Epithelial cell of esophagus (primary cell): ENCODE data around the gene AFM.

ENCODE experiments used
- DNase-seq: peaks from one replicate; pipeline ENCODE4 v3.0.0; 2010; ENCODE audit warnings: low read depth
- H3K4me3 ChIP-seq: 2 replicates; pipeline ENCODE4 v1.5.1; 2011; ENCODE audit warnings: mild to moderate bottlenecking, low read length, control low read depth
- TF ChIP-seq, protein P1 (sequence below): IDR thresholded peaks from 2 replicates; pipeline ENCODE4 v1.5.1; 2011; ENCODE audit warnings: low read depth, mild to moderate bottlenecking, low read length, control low read depth, inconsistent platforms; ENCODE audit not compliant: insufficient read depth; ENCODE audit errors: missing control alignments

Gene AFM

DNA sequence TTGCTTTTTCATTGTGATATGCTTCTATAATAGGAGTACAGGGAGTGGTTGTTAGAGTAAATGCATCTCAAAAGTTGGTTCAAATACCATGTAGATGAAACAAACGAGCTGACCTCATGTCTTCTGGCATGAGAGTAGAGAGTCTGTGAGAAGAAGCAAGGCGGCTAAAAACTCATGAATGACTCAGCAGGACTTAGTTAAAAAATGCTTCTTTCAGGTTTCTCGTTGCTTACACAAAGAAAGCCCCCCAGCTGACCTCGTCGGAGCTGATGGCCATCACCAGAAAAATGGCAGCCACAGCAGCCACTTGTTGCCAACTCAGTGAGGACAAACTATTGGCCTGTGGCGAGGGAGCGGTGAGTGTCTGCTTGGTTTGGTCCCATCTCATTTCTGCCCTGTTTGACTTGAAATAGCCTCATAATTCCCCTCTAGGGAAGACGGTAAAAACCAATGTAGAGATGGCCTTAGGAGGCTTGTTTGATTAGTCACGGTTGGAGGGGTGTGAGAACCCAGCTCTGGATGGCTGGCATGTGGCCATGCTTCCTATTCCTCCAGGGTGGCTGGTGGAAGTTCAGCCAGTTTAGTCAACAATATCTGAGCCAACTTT, 31.0 kb upstream of the AFM start:
- no peak overlapping the region for H3K4me3 ChIP-seq
- DNase-seq, result peak; percentile 88
- TF ChIP-seq, protein P1, sequence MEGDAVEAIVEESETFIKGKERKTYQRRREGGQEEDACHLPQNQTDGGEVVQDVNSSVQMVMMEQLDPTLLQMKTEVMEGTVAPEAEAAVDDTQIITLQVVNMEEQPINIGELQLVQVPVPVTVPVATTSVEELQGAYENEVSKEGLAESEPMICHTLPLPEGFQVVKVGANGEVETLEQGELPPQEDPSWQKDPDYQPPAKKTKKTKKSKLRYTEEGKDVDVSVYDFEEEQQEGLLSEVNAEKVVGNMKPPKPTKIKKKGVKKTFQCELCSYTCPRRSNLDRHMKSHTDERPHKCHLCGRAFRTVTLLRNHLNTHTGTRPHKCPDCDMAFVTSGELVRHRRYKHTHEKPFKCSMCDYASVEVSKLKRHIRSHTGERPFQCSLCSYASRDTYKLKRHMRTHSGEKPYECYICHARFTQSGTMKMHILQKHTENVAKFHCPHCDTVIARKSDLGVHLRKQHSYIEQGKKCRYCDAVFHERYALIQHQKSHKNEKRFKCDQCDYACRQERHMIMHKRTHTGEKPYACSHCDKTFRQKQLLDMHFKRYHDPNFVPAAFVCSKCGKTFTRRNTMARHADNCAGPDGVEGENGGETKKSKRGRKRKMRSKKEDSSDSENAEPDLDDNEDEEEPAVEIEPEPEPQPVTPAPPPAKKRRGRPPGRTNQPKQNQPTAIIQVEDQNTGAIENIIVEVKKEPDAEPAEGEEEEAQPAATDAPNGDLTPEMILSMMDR, result no peak

DNA sequence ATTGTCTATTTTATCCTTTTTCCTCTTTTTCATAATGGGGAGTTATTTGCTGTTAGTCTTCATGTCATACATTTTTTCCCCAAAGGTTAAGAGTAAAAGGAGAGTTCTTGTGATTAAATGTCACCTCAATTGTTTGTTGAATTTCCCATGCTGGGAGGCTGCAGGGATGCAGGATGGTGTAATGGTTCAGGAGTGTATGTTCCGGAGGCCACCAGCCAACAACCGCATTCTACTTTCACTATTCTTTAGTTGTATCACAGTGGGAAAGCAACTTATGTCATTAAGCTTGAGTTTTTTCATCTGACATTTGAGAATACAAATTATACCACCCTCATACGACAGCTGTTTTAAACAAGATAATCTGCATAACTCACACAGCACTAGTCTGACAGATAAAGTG, 30.1 kb upstream of the AFM start:
- no peak for DNase-seq
- no peak overlapping the region for H3K4me3 ChIP-seq

DNA sequence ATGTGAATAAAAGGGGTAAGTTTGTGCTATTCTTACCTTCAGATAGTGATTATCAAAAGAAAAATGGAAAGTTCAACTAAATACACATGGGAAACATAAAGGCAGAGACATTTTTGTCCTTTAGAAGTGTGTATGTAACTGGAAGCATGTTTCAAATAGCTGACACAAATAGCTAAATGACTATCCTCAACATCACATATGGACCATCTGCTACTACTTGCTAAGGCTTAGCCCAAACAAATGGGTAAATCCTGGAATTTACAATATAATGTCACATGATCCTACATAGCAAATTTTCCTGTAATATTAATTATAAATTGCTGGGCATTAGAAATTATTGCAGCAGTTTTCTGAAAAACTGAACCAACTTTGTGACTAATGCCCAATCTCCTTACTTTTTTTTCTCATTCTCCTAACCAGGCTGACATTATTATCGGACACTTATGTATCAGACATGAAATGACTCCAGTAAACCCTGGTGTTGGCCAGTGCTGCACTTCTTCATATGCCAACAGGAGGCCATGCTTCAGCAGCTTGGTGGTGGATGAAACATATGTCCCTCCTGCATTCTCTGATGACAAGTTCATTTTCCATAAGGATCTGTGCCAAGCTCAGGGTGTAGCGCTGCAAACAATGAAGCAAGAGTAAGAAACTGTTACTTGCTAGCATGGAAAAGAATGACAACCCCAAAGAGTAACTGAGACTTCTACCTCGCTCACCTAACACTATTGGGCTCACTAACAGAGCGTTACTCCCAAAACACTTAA, 29.4 kb upstream of the AFM start:
- no peak overlapping the region for H3K4me3 ChIP-seq
- DNase-seq, result no peak
- TF ChIP-seq, protein P1, result no peak

More for the DNA sequence above, 30.1 kb upstream of the AFM start:
- TF ChIP-seq, protein P1, result no peak

DNA sequence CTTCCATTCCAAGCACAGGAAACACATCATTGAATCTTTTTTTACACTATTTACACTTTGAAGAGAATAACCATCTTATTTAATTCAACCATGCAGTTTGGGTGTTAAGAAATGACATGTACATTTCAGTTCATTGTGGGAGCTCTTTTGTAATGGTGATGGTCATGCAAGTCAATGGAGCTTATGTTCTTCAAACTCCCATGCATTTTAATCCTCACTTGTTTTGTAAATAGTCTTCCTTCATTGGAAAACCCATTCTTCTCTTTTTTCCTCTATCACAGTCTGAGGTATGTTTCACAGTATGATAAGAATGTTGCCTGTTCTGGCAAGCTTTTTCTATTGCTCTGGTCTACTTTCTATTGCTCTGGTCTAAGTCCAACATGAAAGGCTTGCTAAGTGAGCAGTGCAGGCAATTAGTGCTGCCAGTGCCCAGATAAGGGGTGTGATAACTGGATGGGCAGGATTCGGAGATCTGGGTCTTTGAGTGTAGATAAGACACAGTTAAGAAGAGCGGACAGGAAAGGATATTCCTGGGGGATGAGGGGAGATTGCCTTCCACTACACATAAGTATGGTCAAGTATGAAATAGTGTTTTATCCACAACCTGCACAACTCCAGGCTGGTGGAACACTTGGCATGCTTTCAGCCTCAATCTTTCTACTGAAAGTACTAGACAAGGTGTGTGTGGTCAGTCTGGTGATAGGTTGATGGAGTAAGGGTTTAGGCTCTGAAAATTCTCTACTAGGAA, 28.4 kb upstream of the AFM start:
- H3K4me3 ChIP-seq, result no peak overlapping the region
- peak; percentile 40 for DNase-seq
- TF ChIP-seq, protein P1, result no peak

DNA sequence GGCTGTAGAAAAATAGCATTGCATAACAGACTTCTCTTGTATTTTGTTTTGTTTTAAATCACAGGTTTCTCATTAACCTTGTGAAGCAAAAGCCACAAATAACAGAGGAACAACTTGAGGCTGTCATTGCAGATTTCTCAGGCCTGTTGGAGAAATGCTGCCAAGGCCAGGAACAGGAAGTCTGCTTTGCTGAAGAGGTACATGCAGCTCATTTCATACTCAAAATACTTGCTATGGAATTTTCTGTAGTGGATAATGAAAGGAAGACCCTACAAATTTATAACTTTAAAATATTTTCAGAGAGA, 27.9 kb upstream of the AFM start:
- TF ChIP-seq, protein P1, result no peak
- H3K4me3 ChIP-seq, result no peak overlapping the region
- DNase-seq, result no peak

DNA sequence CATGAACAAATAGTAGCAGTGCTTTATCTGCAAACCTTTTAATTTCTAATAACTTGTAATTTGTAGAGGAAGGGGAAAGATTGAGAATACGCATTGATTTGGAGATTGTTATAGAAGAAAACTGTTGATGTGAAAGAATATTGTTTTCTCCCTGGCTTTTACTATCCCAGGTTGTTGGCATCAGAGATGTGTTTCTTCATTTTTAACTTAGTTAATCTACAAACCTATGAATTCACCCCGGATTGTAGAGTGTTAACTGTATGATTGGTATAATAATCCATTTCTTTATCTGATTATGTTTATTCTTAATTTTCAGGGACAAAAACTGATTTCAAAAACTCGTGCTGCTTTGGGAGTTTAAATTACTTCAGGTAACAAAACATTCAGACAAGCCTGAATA, 26.6 kb upstream of the AFM start:
- no peak for DNase-seq
- H3K4me3 ChIP-seq, result no peak overlapping the region
- TF ChIP-seq, protein P1, result no peak
